ENCODE measurements around the gene CD3E. TPM values are rescaled to one million over a fixed set of nuclear protein-coding genes. Genes with fewer than 3 reads are reported as not detected.

Gene CD3E
- total RNA-seq, 1 experiment from 2014 or later, result not detected

DNA sequence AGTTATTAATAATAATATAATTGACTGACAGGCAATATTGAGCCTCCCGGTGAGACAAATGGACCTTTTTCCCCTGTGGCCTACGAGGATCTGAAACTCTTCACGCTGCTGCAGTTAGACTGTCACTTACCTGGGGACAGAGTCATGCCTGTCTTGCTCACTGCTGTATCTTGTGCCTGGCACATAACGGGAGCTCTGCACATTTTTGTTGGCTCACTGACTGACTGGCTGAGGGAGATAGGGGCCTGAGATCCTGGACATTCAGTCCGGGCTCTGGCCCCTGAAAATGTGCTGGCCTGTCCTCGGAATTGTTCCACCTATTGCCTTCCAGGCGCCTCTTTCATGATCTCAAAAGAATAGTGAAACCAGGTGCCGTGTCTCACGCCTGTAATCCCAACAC lies 38.7 kb downstream of the CD3E start:
- Mint-ChIP-seq H3K4me1 (ENCODE audit: insufficient read depth, unreplicated experiment) (no peaks in the 10 kb centered on the region), H3K27me3 (ENCODE audit: insufficient read depth, unreplicated experiment) (peaks cover 36% of the 10 kb centered on the region)

DNA sequence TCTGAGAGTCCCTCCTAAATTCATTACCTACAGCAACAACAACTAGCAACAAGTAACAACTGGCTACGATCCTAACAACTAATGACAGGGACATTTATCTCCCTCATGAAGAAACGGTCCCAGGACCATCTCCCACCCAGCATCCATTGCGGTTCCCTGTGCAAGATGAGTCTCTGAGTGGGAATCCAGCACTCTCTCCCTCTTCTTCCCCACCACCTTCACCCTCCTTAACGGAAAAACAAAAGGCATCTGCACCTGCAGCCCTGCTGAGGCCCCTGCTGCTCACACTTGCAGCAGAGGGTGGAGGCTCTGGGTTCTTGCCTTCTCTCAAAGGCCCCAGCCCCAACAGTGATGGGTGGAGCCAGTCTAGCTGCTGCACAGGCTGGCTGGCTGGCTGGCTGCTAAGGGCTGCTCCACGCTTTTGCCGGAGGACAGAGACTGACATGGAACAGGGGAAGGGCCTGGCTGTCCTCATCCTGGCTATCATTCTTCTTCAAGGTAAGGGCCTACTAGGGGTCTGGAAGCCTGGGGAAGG lies 39.5 kb downstream of the CD3E start, which contains the start of gene CD3G:
Gene CD3G (plus strand): TSS at position 364 of the 535 bp plus-strand sequence. CDS start 80 bp downstream, at position 444.
- Mint-ChIP-seq H3K27ac (ENCODE audit: low read depth, unreplicated experiment) (no peak within 1 kb of the TSS), H3K27me3 (ENCODE audit: insufficient read depth, unreplicated experiment) (peaks cover 44% of the 10 kb centered on the region), H3K36me3 (ENCODE audit: insufficient read depth, unreplicated experiment) (no peaks in the 10 kb centered on the region), H3K4me3 (ENCODE audit: unreplicated experiment) (no peak within 1 kb of the TSS), H3K4me1 (ENCODE audit: insufficient read depth, unreplicated experiment) (no peaks in the 10 kb centered on the region), H3K9me3 (ENCODE audit: unreplicated experiment) (no peaks in the 10 kb centered on the region)
- no peak for DNase-seq (ENCODE audit: unreplicated experiment)
- BruUV-seq (replicated peaks), result no TSS peak
- TF ChIP-seq, protein P1, sequence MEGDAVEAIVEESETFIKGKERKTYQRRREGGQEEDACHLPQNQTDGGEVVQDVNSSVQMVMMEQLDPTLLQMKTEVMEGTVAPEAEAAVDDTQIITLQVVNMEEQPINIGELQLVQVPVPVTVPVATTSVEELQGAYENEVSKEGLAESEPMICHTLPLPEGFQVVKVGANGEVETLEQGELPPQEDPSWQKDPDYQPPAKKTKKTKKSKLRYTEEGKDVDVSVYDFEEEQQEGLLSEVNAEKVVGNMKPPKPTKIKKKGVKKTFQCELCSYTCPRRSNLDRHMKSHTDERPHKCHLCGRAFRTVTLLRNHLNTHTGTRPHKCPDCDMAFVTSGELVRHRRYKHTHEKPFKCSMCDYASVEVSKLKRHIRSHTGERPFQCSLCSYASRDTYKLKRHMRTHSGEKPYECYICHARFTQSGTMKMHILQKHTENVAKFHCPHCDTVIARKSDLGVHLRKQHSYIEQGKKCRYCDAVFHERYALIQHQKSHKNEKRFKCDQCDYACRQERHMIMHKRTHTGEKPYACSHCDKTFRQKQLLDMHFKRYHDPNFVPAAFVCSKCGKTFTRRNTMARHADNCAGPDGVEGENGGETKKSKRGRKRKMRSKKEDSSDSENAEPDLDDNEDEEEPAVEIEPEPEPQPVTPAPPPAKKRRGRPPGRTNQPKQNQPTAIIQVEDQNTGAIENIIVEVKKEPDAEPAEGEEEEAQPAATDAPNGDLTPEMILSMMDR (IDR thresholded peaks at IDR 0.05; ENCODE audit: unreplicated experiment), result no peak
- intact Hi-C loops (cut with micrococcal nuclease), result no loop called here
- ChIA-PET CTCF (no interaction called here), POLR2A (no interaction called here)

More for the DNA sequence above, 38.7 kb downstream of the CD3E start:
- TF ChIP-seq, protein P1 (IDR thresholded peaks at IDR 0.05; ENCODE audit: unreplicated experiment), result no peak
- ChIA-PET POLR2A (no interaction called here), CTCF (no interaction called here)
- Mint-ChIP-seq H3K27ac (ENCODE audit: low read depth, unreplicated experiment) (no peak overlapping the region), H3K4me3 (ENCODE audit: unreplicated experiment) (no peak overlapping the region), H3K9me3 (ENCODE audit: unreplicated experiment) (no peaks in the 10 kb centered on the region), H3K36me3 (ENCODE audit: insufficient read depth, unreplicated experiment) (no peaks in the 10 kb centered on the region)
- intact Hi-C loops (cut with micrococcal nuclease), result no loop called here
- DNase-seq (ENCODE audit: unreplicated experiment), result no peak
- BruUV-seq (replicated peaks), result no TSS peak

DNA sequence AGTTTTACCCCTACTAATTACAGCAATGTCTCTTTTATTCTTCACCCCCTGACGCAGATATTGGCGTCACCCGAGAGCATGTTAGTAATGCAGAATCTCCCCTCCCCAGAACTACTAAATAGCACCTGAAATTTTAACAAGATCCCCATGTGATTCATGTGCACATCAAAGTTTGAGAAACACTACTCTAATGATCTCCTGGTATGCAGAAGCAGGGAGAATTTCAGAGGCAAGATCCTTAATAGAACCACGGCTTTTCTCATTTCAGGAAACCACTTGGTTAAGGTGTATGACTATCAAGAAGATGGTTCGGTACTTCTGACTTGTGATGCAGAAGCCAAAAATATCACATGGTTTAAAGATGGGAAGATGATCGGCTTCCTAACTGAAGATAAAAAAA lies 44.9 kb downstream of the CD3E start:
- H3K27me3 Mint-ChIP-seq (ENCODE audit: insufficient read depth, unreplicated experiment), result peaks cover 55% of the 10 kb centered on the region
- no peak overlapping the region for H3K27ac Mint-ChIP-seq (ENCODE audit: low read depth, unreplicated experiment)
- intact Hi-C loops (cut with micrococcal nuclease), result no loop called here
- BruUV-seq (replicated peaks), result no TSS peak
- ChIA-PET POLR2A (no interaction called here), CTCF (interaction anchor here (4.4 kb wide), 1 partner anchor 53 kb away, joined by 36 read pairs; no protein-coding TSS in a partner anchor)
- H3K4me3 Mint-ChIP-seq (ENCODE audit: unreplicated experiment), result no peak overlapping the region
- no peaks in the 10 kb centered on the region for H3K36me3 Mint-ChIP-seq (ENCODE audit: insufficient read depth, unreplicated experiment)
- no peaks in the 10 kb centered on the region for H3K4me1 Mint-ChIP-seq (ENCODE audit: insufficient read depth, unreplicated experiment)
- no peaks in the 10 kb centered on the region for H3K9me3 Mint-ChIP-seq (ENCODE audit: unreplicated experiment)
- TF ChIP-seq, protein P1 (IDR thresholded peaks at IDR 0.05; ENCODE audit: unreplicated experiment), result no peak
- no peak for DNase-seq (ENCODE audit: unreplicated experiment)

DNA sequence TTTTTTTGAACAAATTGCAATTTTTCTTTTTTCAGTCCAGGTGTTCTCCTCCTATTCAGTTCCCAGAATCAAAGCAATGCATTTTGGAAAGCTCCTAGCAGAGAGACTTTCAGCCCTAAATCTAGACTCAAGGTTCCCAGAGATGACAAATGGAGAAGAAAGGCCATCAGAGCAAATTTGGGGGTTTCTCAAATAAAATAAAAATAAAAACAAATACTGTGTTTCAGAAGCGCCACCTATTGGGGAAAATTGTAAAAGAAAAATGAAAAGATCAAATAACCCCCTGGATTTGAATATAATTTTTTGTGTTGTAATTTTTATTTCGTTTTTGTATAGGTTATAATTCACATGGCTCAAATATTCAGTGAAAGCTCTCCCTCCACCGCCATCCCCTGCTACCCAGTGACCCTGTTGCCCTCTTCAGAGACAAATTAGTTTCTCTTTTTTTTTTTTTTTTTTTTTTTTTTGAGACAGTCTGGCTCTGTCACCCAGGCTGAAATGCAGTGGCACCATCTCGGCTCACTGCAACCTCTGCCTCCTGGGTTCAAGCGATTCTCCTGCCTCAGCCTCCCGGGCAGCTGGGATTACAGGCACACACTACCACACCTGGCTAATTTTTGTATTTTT lies 48.7 kb downstream of the CD3E start:
- CTCF ChIA-PET, result interaction anchor here (0.6 to 4.4 kb wide), 20 partner anchors 10 to 539 kb away, joined by 3 to 36 read pairs (median 4); partner anchors contain the start of gene CD3D
- intact Hi-C loops (cut with micrococcal nuclease), result loop anchor here (1.0 kb wide), 3 partner anchors 57 to 208 kb away; no protein-coding TSS in a partner anchor
- Mint-ChIP-seq H3K4me1 (ENCODE audit: insufficient read depth, unreplicated experiment) (no peaks in the 10 kb centered on the region), H3K9me3 (ENCODE audit: unreplicated experiment) (no peaks in the 10 kb centered on the region), H3K27me3 (ENCODE audit: insufficient read depth, unreplicated experiment) (peaks cover 32% of the 10 kb centered on the region), H3K4me3 (ENCODE audit: unreplicated experiment) (no peak overlapping the region), H3K27ac (ENCODE audit: low read depth, unreplicated experiment) (no peak overlapping the region), H3K36me3 (ENCODE audit: insufficient read depth, unreplicated experiment) (peaks cover 6% of the 10 kb centered on the region)
- POLR2A ChIA-PET, result interaction anchor here (1.0 kb wide), 1 partner anchor 62 kb away, joined by 3 read pairs; no protein-coding TSS in a partner anchor
- DNase-seq (ENCODE audit: unreplicated experiment), result peak; percentile 43
- BruUV-seq (replicated peaks), result no TSS peak
- TF ChIP-seq, protein P1 (IDR thresholded peaks at IDR 0.05; ENCODE audit: unreplicated experiment), result peak; percentile 51
